Retina (tissue), 1 donor: Measurements from ENCODE around the gene NAT10.
"Not testable (repeated sequence)": the region's sequence is repeated elsewhere in the genome, so short reads cannot be mapped to it uniquely, and the experiment has no call there.

Source experiments
- DNase-seq: peaks from one replicate; pipeline ENCODE4 v3.0.0-alpha.2; 2016

The NAT10 gene

GRCh38 chr11:34169686-34170085 lies 64.3 kb downstream of the NAT10 start:
- no peak for DNase-seq

DNA sequence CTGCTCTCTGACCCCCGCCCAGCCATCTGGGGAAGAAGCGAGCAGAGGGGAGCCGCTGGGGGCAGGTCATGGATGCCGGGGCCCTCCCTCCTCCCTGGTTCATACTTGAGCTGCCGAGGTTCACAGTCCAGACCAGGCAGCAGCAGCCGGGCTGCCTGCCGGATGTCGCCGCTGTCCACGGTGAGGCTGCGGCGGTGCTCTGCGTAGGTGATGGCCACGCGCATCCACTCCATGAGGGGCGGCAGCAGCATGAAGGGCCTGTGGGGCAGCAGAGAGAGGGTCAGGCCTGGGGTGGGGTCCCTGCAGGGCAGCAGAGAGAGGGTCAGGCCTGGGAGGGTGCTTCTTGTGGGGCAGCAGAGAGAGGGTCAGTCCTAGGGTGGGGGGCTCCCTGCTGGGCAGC lies 67.6 kb downstream of the NAT10 start:
- DNase-seq, result no peak

DNA sequence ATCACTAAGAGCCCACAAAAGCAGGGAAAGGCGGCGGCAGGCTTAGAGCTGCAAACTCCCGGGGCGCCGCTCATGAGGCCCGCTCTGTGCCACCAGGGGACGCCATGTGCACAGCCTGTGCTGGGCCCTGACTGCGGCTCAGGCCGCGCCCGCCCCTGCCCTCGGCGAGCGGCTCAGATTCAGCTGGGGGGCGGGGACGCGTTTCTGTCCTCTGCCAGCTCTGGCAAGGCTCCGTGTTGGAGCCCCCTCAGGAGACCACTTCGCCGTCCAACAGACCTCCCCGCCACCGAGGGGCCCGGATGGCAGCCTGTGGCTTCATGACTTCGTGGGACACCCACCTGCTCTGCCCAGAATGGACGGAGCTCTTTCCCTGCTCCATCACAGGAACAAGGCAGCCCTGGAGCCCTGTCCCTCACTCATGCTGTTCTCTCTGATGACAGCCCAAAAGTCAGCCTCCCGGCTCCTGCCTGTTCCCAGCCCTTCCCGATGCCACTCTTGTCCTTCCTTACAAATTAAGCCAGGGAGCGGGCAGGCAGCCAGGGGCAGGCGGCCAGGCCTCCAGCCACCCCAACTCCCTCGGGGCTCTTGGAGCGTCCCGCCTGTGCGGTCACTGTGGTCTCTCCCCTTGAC lies 69.1 kb downstream of the NAT10 start:
- DNase-seq, result peak; percentile 94

GRCh38 chr11:34175284-34176019 lies 70.0 kb downstream of the NAT10 start:
- no peak for DNase-seq

DNA sequence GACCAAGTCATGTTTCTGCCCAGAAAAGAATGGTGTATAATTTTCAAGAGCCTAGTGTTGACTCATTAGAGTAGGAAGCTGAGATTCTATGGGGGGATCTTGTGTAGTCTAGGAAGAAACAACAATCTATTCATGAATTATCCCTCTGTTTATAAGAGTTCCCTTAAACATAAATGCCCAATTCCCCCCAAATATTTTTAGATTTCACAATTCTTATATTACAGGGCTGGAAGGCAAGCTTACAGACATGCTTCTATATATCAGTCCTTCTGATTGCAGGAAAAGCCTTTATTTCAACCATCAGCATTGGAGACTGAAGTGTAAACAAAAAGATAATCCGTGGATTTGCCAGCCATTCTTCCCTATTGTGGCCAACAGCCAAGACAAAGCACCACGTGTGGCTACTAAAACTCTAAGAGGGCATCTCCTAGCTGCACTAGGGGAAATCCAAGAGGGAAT lies 71.4 kb downstream of the NAT10 start:
- no peak for DNase-seq

DNA sequence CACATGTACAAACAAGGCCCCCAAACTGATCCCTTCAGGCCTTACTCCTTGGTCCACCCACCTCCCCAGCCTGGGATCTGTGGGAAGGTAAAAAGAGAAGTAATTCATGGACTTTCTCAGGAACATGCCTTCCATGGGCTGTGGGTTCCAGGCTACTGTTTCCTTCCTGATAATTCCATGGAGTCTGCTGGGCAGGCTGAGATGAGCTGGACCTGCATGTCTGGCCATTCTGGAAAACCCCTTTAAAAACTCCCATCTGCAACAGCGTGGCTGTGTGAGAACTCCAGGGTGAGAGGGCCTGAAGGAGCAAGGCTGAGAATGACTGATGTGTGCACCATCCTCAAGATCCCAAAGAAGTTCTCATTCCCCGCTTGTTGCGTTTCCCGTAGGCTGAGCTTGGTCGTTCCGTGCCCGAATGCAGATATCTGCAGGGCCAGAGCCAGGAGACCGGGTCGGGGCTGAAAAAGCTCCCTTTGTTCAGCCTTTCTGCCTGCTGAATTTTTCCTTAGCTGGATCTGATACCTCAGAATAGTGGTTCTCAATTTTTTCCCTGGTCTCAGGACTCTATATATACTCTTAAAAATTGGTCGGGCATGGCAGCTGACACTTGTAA lies 72.9 kb downstream of the NAT10 start:
- no peak for DNase-seq

- no peak for DNase-seq
These were observed 73.7 kb downstream of the NAT10 start for GRCh38 chr11:34179026-34179675.

- DNase-seq, result no peak
These were observed 74.8 kb downstream of the NAT10 start for GRCh38 chr11:34180040-34180813.

DNA sequence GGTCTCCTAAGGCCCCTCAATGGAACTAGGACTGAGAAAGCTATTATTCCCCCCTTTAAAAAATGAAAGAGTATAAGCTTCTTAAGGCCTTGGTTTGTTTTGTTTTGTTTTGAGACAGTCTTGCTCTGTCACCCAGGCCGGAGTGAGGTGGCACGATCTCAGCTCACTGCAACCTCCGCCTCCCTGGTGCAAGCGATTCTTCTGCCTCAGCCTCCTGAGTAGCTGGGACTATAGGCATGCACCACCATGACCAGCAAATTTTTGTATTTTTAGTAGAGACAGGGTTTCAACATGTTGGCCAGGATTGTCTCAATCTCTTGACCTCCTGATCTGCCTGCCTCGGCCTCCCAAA lies 75.4 kb downstream of the NAT10 start:
- DNase-seq, result not testable (repeated sequence)

- DNase-seq, result no peak
These were observed 75.8 kb downstream of the NAT10 start for GRCh38 chr11:34181251-34181650.

- DNase-seq, result no peak
These were observed 76.5 kb downstream of the NAT10 start for GRCh38 chr11:34181856-34182405.

- no peak for DNase-seq
These were observed 77.0 kb downstream of the NAT10 start for GRCh38 chr11:34182425-34182824.

- DNase-seq, result no peak
These were observed 77.7 kb downstream of the NAT10 start for GRCh38 chr11:34182921-34183685.

DNA sequence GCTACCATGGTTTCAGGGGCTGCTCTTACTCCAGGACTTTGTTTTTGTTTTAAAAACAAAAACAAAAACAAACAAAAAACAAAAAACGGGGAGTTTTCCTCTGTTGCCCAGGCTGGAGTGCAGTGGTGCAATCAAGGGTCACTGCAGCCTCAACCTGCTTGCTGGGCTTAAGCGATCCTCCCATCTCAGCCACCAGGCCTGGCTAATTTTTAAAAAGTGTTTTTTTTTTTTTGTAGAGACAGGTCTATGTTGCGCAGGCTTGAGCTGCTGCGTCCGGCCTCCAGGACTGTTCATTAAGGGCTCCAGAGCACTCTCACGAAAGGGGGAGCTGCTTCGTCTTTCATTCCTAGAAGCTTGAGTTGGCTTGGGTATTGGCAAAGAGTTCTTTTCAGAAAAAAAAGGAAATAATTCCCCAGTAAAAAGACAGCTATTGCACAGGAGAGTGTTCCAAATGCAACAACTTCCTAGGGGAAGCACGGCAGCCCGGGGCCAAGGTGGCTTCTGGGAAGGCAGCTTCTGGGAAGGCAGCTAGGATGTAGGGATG lies 78.5 kb downstream of the NAT10 start:
- DNase-seq, result no peak

DNA sequence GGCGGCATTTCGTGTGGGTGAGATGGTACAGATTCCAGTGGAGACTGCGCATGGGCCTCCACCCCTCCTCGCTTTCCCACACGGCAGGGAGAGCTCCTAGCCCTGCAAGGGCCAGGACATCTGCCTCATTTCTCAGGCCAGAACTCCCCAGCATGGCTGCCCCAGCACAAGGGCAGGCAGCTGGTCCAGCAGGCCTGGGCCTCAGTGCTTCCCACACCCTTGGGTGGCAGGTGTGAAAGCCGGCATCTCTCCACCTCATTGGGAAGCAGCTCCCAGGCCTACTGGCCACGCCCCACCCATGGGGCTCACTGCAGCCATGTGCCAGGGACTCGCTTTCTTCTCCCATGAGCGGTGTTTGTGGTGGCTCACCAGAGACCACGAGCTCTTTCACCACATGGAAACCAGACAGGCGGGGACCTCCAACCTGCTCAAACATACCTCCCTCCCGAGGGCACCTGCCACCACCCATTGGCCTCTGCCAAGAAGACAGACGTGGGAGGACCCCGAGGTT lies 79.1 kb downstream of the NAT10 start:
- DNase-seq, result no peak

- peak; percentile 73 for DNase-seq
These were observed 80.8 kb downstream of the NAT10 start for GRCh38 chr11:34185926-34186841.

GRCh38 chr11:34188181-34188580 lies 82.8 kb downstream of the NAT10 start:
- DNase-seq, result no peak

DNA sequence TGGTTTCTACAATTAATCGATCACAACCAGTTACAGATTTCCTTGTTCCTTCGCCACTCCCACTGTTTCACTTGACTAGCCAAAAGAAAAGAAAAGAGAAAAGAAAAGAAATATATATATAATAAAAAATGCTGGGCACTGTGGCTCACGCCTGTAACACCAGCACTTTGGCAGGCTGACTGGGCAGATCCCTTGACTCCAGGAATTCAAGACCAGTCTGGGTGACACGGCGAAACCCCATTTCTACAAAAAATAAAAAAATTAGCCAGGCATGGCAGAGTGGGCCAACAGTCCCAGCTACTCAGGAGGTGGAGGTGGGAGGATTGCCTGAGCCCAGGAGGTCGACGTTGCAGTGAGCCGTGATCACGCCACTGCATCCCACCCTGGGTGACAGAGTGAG lies 83.8 kb downstream of the NAT10 start:
- no peak for DNase-seq

GRCh38 chr11:34190192-34191139 lies 85.0 kb downstream of the NAT10 start:
- DNase-seq, result no peak
